GM03348 (cell line): ENCODE results near the gene MCEMP1.

Experiments
- DNase-seq: peaks from one replicate; pipeline ENCODE4 v3.0.0; 2012; ENCODE audit warnings: low spot score

The MCEMP1 gene

DNA sequence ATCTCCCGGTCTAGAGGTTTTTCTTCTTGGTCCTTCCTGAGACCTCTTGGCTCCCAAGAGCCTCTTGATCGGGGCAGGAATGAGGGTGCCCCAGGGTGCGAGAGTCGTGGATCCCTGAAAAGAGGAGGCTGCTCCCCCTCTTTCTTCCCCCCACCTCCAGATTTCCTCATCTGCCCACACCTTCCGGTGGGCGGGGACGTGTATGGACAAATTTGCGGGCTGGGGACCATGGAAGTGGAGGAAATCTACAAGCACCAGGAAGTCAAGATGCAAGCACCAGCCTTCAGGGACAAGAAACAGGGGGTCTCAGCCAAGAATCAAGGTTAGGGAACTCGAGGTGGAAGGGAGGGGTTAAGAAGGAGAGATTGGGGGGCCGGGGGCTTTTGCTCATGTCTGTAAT, at the start of gene MCEMP1:
TSS of gene MCEMP1 (plus strand) at position 237 of the 400 bp plus-strand sequence. CDS start at position 268, 31 bp downstream.
- no peak for DNase-seq

DNA sequence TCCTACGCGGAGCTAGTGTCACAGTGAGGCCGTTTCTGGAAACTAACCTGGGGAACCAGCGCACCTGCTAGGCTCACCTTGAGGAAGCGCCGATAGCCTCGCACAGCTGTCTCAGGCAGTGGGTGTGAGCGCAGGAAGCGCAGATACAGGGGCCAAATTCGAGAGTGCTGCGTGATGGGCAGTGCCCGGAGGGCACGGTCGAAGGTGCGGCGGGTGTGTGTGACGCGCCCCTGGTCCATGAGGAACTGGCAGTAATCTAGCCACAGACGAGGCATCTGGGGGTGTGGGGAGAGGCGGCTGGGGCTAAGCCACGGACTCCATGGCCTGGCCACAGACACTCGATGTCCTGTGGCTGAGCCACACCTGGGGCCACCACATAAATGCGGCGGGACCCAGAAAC, 49.7 kb upstream of the MCEMP1 start:
- no peak for DNase-seq

DNA sequence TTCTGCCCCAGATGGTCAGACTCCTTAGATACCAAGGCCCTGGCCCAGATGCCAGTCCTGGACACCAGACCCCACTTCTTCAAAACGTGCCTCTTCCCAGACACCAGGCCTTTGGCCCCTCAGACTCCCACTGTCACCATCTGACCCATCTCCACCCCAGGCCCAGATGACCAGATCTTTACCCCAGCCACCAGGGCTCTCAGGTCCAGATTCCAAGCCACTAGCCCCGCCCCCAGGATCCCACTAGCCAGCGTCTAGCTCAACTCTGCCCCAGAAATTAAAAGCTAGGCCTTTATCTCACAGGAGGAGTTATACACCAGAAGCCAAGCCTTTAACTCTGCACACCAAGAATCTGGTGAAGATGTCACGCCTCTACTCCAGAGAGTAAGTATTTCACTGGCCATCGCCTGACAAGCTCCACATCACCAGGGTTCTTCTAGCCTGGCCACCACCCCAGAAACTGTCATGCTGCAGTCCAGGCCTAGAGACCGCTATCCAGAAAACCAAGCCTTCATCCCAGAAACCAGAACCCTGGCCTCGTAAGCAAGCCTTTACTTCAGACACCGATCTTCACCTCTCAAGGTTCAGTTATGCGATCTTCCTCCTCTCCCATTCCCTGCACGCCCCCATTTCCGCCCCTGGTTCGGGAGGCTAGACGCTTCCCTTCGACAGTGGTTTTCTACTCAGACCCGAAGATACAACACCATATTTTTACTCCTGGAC, 48.1 kb upstream of the MCEMP1 start:
- no peak for DNase-seq

DNA sequence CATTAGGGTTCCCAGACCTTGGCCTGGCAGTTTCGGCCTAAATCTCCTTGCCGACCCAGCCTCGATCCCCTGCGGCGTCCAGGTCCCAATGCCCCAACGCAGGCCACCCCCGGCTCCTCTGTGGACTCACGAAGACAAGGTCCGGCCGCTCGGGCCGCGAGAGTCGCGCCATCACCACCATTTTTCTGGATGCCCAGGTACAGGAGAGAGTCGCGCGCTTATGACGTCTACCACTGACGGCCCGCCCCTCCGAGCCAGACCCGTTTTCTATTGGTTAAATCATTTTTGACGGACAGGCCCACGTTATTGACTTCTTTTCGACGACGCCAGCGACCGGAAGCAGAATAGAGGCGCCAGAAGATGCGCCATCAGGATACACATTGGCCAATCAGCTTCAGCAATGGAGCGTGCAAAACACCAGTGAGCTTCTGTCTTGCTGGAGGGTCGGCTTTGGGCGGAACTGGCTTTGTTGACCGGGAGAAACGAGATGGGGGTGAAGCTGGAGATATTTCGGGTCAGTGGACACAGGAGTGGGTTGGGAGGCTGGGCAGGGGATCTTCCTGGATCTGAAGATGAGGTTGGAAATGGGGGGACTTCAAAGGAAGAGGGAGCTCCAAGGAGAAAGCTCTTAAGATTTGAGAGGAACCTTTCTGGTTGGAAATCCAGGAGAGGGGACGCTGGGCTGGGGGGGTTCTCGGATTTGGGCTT, 47.4 kb upstream of the MCEMP1 start, which contains the start of the genes PET100 and XAB2:
TSS of gene PET100 (plus strand) at position 447 of the 708 bp plus-strand sequence. CDS start at position 488, 41 bp downstream.
TSS of gene XAB2 (minus strand) at position 199 of the 708 bp plus-strand sequence. CDS start at position 181, 18 bp downstream.
- peak; percentile 99 for DNase-seq

- DNase-seq, result no peak
Observed at GRCh38 chr19:7631577-7631976, 45.3 kb upstream of the MCEMP1 start.

DNA sequence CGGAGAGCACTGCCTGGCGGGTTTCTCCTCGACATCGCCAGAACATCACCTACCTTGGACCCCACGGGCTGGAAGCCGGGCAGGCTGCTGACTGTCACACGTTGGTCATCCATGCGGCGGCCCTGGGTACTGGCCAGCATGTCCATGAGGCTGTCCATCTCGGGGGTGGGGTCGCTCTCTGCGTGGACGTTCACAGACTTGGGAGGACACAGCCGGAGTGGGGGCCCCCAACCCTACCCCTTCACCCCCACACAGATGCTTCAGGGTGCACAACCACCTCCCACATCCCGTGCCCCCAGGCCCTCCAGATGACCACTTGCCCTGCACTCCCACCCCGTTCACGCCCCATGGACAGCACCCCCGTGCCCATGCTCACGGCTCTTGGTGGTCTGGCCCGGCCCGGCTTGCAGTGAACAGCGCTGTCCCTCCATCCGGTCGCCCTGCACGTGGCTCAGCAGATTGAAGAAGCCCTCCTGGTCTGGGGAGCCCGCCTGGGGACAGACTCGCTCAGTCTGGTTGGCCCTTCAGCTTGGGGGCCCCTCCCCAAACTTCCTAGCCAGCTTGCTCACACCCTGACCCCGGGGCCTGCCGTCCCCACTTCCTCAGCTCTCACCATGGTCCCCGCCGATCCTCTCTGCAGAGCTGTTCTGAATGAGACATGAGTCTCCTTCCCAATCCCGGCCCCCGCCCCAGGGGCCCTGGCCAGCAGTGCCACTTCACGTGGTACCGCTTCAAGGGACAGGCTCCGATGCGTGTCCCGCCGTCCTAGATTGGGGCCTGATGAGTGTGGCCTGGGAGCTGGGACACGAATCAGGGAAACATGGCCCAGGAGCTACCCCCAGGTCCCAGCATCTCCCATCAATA, 44.3 kb upstream of the MCEMP1 start:
- DNase-seq, result no peak

DNA sequence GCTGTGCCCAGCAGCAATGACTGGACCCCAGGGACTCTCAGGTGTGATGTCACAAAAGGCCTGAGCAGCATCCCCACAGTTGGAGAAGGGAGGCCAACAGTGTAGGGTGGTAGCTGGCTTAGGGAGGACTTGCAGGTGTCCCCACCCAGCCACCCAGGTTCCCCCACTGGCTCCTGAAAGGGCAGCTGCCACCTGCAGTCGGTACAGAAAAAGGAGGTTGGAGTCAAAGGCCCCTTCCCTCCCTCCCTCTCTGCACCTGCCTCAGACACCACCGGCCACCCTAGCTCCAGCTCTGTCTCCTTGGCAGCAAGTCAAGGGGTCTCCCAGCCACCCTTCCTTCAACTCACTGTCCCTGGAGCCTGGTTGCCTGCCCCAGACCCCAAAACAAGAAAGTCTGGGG, 43.2 kb upstream of the MCEMP1 start, which contains the start of gene PCP2:
TSS of gene PCP2 (minus strand) at position 22 of the 400 bp plus-strand sequence. CDS start 262 bp downstream, outside the sequence.
- no peak for DNase-seq

- DNase-seq, result no peak
Observed at GRCh38 chr19:7635670-7636069, 41.2 kb upstream of the MCEMP1 start.

GRCh38 chr19:7636317-7636690, 40.6 kb upstream of the MCEMP1 start:
- DNase-seq, result no peak

DNA sequence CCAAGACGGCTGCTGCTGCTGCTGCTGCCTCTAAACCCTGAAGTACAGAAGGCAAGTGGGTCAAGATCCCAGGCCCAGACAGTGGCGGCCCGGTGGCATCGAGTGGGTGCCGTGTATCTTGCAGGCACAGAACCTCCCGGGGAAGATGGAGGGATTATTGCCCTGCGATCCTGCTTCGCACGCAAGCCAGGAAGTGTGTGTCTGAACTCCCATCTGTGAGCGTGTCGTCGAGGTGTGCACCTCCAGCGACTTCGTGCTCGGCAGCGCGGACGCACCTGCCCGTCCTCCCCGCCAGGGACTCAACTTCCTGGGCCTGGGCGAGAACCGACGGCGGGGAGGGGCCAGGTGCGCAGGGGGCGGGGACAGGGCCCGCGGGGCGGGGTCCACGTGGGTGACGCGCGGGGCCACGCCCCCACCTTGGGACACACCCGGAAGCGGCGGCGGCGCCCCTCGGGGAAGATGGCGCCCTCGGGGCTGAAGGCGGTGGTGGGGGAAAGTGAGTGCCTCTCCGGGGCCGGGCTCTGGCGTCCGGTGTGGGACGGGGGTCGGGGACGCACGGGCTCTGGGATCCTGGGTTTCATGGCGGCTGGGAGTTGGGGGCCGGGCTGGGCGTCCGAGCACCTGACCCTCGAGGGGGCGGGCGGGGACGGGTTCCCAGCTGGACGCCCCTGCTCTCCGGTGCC, 40.1 kb upstream of the MCEMP1 start, which contains the start of gene STXBP2:
TSS of gene STXBP2 (plus strand) at position 420 of the 683 bp plus-strand sequence. CDS start at position 460, 40 bp downstream.
- no peak for DNase-seq

DNA sequence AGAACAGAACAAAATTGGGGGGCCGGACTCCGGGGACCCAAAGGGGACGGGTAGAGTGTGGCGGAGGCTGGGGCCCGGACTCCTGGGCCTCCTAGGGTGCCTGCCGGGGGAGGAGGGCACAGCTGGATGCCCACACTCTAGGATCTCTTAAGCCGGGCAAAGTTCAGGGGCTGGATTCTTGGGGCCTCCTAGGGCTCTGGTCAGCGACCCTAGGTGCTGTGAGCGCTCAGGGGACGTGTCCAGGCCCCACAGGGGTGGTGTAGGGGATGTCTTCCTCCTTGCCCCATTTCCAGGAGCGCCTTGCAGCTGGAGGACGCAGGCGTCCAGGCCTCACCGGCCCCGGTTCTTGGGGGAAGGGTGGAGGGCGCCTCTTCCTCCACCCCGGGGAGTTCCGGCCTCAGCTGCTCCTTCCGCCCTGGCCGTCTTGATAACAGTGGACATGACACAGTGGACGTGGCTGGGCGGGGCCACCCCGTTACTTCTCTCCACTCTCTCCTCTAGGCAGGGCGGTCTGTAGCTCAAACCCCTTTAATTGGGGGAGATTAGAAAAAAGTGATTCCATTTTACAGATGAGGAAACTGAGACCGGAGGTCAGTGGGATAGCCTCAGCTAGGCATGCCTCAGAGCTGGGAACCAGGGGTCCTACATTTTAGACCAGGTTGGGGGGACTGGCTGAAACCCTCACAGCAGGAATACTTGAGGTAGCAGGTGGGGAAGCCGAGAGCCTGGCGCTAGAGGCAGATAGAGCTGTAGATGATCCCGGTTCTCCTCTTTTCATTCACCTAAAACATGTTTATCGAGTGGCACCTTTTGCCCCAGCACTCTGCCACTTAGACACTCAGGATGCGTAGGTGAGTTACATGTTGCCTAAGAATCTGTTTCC, 39.3 kb upstream of the MCEMP1 start:
- no peak for DNase-seq

GRCh38 chr19:7638802-7639465, 38.0 kb upstream of the MCEMP1 start:
- DNase-seq, result no peak

GRCh38 chr19:7639863-7640348, 37.0 kb upstream of the MCEMP1 start:
- no peak for DNase-seq

- DNase-seq, result no peak
Observed at GRCh38 chr19:7640803-7641202, 36.1 kb upstream of the MCEMP1 start.

DNA sequence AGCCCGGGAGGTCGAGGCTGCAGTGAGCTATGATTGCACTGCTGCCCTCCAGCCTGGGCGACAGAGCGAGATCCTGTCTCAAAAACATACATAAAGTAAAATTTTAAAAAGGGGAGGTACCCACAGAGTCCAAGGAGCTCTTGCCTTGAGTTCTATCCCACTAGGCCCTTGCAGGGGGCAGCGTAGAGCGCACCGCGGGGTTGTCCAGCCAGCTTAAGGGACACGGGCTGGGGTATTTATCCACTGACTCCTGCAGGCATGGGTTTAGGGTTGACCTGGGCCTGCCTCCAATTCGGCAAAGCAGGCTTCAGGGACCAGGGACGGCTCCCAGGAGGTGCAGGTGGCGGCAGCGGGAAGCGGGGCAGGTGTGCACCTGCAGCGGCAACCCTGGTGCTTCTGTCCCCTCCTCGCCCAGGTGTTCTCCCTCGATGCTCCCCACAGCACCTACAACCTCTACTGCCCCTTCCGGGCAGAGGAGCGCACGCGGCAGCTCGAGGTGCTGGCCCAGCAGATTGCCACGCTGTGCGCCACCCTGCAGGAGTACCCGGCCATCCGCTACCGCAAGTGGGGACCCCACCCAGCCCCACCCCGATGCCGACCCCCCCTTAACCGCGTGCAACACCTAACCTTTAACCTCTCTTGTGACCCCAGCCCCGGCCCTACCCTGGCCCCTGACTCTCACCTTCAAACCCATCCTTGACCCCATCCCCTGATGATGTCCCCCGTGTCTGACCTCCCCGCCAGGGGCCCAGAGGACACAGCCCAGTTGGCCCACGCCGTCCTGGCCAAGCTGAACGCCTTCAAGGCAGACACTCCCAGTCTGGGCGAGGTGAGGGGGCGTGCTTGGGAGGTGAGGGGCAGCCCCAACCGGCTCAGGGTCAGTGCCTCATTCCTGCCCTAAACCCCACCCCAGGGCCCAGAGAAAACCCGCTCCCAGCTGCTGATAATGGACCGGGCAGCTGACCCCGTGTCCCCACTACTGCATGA, 35.3 kb upstream of the MCEMP1 start:
- DNase-seq, result no peak

- DNase-seq, result no peak
Observed at GRCh38 chr19:7642295-7643030, 34.4 kb upstream of the MCEMP1 start.

DNA sequence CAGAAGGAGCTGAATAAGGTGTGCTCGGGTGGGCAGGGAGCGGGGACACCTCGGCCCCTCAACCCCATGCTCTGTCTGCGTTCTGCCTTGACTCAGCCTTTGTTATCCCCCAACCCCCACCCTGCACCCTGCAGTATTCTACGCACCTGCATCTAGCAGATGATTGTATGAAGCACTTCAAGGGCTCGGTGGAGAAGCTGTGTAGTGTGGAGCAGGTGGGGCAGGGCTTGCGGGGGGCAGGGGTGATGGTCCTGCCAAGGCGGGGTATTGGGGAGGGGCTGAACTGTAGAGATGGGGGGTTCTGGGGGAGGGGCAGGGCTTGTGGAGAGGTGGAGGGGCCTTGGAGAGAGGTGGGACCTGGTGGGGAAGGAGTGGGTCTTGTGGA, 33.9 kb upstream of the MCEMP1 start:
- DNase-seq, result no peak
